ENCODE measurements around the gene MCM9. TPM values are rescaled to one million over a fixed set of nuclear protein-coding genes. Genes with fewer than 3 reads are reported as not detected.

MCM9 gene
- total RNA-seq, 4 donors from 2014 or later = 3.5 to 6.9 (median 5.0) TPM

DNA sequence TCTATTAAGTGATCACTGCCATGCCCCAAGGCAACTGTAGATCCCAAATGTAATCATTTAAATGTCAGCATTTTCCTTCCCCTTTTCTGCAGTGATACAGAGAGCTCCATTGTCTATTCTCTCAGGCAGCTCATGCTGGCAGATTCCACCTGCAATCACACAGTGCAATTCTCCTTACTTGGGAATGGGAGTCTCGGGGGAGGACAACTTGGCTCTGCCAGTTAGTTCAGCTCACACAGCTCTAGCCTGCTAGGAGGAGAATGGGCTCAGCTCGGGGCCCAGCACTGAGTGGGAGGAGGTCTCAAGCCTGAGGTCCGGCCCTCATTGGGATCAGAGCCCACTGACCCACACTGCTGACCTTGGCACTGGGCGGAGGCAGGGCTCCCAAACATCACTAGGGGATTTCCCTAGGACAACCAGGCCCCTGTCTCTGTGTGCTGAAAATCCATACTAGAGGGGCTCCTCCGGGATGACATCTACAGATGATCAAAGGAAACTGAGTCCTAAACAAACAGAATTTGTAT lies 150.3 kb downstream of the MCM9 start:
- Histone ChIP-seq H3K27me3 (no peaks in the 10 kb centered on the region), H3K36me3 (no peaks in the 10 kb centered on the region), H3K4me3 (no peak overlapping the region), H3K4me1 (peaks cover 0 to 4% of the 10 kb centered on the region in 2 donors), H3K27ac (no peak overlapping the region), H3K9me3 (no peaks in the 10 kb centered on the region)
- ATAC-seq (no peak), DNase-seq (no peak)
- intact Hi-C loops (cut with DNase I; ENCODE audit: low total_unique reads) (no loop called here), in situ Hi-C loops (cut with MboI; ENCODE audit: low sequenced_read_pairs in 4 of 4) (loop anchor here in 3 of 4 donors (25.0 kb wide), 2 partner anchors 147 to 497 kb away; no protein-coding TSS in a partner anchor)
- TF ChIP-seq, protein P1, sequence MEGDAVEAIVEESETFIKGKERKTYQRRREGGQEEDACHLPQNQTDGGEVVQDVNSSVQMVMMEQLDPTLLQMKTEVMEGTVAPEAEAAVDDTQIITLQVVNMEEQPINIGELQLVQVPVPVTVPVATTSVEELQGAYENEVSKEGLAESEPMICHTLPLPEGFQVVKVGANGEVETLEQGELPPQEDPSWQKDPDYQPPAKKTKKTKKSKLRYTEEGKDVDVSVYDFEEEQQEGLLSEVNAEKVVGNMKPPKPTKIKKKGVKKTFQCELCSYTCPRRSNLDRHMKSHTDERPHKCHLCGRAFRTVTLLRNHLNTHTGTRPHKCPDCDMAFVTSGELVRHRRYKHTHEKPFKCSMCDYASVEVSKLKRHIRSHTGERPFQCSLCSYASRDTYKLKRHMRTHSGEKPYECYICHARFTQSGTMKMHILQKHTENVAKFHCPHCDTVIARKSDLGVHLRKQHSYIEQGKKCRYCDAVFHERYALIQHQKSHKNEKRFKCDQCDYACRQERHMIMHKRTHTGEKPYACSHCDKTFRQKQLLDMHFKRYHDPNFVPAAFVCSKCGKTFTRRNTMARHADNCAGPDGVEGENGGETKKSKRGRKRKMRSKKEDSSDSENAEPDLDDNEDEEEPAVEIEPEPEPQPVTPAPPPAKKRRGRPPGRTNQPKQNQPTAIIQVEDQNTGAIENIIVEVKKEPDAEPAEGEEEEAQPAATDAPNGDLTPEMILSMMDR (IDR thresholded peaks at IDR 0.05 in 4 of 5, conservative IDR thresholded peaks at IDR 0.05 in 1 of 5) = no peak
- TF ChIP-seq POLR2A (IDR thresholded peaks at IDR 0.05) = no peak

DNA sequence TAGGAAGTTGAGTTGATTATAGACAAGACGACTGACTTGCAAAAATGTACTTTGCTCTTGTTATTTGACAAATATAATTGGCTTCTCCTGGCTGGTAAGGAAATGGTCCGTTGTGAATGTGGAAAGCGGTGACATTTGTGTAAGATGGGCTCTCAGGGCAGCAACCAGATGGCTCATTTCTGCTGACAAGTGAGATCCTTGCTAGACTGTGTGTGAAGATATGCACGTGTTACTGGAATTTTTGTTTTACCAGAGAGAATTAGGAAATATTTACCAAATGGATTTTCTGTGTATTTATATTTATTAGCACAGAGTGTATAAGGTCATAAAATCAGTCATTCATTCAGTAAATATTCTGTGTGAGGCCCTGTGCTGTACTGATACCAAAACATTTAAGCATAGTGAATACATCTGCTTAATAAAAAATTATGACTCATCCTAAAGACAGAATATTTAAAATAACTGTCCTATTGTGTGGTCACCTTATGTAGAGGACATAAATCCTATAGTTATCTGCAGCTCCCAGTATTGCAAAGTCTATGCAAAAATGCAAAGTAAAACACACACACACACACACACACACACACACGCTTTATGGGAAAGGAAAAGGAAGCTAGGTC lies 150.9 kb downstream of the MCM9 start:
- Histone ChIP-seq H3K27ac (no peak overlapping the region), H3K4me3 (no peak overlapping the region), H3K27me3 (no peaks in the 10 kb centered on the region), H3K4me1 (peaks cover 0 to 4% of the 10 kb centered on the region in 2 donors), H3K9me3 (no peaks in the 10 kb centered on the region), H3K36me3 (no peaks in the 10 kb centered on the region)
- in situ Hi-C loops (cut with MboI; ENCODE audit: low sequenced_read_pairs in 4 of 4) = loop anchor here in 3 of 4 donors (25.0 kb wide), 2 partner anchors 147 to 497 kb away; no protein-coding TSS in a partner anchor
- ATAC-seq (no peak), DNase-seq (no peak)
- intact Hi-C loops (cut with DNase I; ENCODE audit: low total_unique reads) = no loop called here
- TF ChIP-seq, protein P1 (IDR thresholded peaks at IDR 0.05 in 4 of 5, conservative IDR thresholded peaks at IDR 0.05 in 1 of 5) = no peak
- no peak for TF ChIP-seq POLR2A (IDR thresholded peaks at IDR 0.05)

DNA sequence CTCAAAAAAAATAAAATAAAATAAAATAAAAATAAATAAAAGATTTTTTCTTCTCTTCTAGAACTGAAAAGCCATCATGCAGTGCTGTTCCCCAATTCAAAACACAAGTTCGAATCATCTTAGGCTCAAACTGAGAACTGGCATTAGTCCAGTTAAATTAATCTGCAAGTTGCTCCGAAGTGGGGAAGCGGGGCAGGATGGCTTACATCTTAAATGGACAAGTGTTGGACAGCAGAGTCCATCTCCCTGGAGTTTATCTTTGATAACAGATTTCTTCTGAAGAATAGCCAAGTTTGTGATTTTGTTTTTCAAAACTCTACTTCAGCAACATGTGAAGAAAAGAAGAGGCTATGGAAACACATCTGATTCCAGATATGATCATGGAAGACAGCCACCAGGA lies 152.3 kb downstream of the MCM9 start:
- in situ Hi-C loops (cut with MboI; ENCODE audit: low sequenced_read_pairs in 4 of 4) (loop anchor here in 3 of 4 donors (25.0 kb wide), 2 partner anchors 145 to 495 kb away; no protein-coding TSS in a partner anchor), intact Hi-C loops (cut with DNase I; ENCODE audit: low total_unique reads) (no loop called here)
- Histone ChIP-seq H3K27ac (no peak overlapping the region), H3K9me3 (no peaks in the 10 kb centered on the region), H3K27me3 (no peaks in the 10 kb centered on the region), H3K4me1 (no peaks in the 10 kb centered on the region), H3K4me3 (no peak overlapping the region), H3K36me3 (no peaks in the 10 kb centered on the region)
- DNase-seq = no peak
- no peak for TF ChIP-seq POLR2A (IDR thresholded peaks at IDR 0.05)
- TF ChIP-seq, protein P1 (IDR thresholded peaks at IDR 0.05 in 4 of 5, conservative IDR thresholded peaks at IDR 0.05 in 1 of 5) = no peak
- no peak for ATAC-seq

DNA sequence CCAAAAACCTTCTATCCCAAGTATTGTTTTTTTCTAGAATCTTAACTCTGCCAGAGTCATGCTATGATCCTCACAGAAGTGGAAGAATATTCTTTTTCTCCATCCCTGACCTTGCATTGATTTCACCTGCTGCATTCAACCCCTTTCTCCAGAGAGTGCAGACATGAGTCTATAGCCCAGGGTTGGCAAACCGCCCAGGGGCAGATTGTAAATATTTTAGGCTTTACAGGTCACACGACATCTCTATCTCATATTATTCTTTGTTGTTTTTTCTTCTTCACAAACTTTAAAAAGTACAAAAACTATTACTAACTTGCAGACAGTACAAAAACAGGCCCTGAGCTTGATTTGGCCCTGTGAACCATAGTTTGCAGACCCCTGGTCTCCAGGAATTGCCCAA lies 153.1 kb downstream of the MCM9 start:
- Histone ChIP-seq H3K4me3 (no peak overlapping the region), H3K36me3 (no peaks in the 10 kb centered on the region), H3K27ac (no peak overlapping the region), H3K27me3 (no peaks in the 10 kb centered on the region), H3K9me3 (no peaks in the 10 kb centered on the region), H3K4me1 (peaks cover under 1 to 3% of the 10 kb centered on the region in 2 donors)
- TF ChIP-seq POLR2A (IDR thresholded peaks at IDR 0.05) = no peak
- TF ChIP-seq, protein P1 (IDR thresholded peaks at IDR 0.05 in 4 of 5, conservative IDR thresholded peaks at IDR 0.05 in 1 of 5) = no peak
- ATAC-seq = no peak
- no peak for DNase-seq
- intact Hi-C loops (cut with DNase I; ENCODE audit: low total_unique reads) (no loop called here), in situ Hi-C loops (cut with MboI; ENCODE audit: low sequenced_read_pairs in 4 of 4) (loop anchor here in 3 of 4 donors (25.0 kb wide), 2 partner anchors 145 to 495 kb away; no protein-coding TSS in a partner anchor)
